ENCODE measurements around the gene CENPX.

Gene CENPX

DNA sequence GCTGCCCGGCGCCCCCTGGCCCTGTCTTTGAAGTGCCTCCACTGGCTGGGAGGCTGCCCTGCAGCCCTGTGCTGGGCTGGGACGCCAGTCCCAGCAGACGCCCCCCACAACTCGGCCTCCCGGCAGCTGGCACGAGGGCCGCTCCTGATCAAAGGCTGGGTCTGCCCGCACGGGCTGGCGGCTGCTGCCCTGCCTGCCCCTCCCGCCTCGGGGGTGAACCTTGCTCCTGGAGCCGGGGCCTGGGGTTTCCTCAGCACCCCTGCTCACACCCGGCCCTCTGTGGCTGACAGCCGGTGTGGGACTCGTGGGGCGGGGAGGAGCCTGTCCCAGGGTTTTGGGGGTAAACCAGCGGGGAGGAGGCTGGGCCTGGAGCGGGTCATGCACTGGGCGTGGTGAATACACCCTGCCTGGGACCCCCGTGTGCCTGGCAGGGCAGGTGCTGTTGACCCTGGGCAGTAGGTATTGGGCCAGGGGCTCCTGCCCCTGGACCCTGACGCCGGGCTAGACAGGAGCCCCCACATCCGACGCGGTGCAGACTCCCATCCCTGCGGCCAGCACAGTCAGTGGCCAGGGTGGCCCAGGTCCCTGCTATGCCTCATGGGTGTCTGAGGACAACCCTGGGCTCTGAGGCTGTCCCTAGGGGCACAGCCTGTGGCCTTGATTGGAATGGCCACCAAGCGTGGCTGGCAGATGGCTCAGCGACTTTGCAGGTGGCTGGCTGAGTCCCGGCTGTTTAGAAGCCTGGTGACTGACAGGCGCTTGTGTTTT is 21.7 kb downstream of the CENPX start:
- in situ Hi-C loops (cut with MboI; ENCODE audit: low sequenced_read_pairs), result no loop called here

DNA sequence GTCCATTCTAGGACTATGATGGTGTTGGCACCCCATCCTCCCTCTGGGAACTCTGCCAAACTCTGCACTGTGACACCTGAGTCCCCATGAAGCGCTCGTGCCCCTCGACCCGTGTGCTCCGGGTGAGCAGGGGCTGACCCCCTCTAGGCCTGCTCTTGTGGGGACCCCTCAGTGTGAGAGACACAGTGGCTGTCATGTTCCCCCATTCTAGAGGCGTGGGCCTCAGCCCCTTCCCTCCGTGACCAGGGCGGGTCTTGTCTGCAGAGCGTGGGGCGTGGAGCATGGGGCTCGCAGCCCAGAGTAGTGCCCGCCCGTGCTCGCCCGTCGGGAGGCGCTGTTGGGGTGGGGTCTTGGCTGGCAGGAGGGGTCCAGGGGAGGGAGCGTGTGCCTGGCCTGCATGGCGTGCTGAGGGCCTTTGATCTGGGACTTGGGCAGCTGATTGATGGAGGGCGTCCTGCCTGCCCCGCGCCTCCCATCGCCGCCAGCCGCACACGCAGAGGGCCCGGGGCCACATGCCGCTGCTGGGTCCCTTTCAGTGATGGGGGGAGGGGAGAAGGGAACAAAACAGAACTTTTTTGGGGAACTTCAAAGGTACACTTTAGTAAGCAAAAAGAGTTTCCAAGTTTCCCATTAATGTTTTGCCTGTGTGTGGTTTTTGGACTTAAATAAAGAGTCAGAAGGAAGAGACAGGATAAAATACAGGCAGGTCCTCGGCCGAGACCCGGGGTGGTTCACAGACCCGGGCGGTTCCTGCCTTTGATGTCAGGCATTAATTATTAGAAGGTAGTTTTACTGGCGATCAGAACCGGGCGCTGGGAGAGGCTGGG is 22.5 kb downstream of the CENPX start:
- in situ Hi-C loops (cut with MboI; ENCODE audit: low sequenced_read_pairs), result no loop called here

DNA sequence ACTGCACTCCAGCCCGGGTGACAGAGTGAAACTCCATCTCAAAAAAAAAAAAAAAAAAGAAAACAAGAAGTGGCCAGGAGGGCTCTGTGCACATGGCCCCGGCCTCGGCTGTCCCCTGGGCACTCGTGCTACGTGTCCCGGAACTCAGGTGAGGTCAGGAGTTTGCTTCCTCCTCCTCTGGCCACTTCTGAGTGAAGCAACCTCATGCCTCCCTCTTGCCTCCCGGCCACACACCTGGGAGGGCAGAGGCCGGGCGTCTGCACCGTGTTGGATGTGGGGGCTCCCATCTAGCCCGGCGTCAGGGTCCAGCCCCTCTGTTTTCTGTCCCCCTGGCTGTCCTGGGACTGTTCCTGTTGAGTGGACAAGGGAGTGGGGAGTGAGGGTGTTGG is 23.1 kb downstream of the CENPX start:
- in situ Hi-C loops (cut with MboI; ENCODE audit: low sequenced_read_pairs), result no loop called here

DNA sequence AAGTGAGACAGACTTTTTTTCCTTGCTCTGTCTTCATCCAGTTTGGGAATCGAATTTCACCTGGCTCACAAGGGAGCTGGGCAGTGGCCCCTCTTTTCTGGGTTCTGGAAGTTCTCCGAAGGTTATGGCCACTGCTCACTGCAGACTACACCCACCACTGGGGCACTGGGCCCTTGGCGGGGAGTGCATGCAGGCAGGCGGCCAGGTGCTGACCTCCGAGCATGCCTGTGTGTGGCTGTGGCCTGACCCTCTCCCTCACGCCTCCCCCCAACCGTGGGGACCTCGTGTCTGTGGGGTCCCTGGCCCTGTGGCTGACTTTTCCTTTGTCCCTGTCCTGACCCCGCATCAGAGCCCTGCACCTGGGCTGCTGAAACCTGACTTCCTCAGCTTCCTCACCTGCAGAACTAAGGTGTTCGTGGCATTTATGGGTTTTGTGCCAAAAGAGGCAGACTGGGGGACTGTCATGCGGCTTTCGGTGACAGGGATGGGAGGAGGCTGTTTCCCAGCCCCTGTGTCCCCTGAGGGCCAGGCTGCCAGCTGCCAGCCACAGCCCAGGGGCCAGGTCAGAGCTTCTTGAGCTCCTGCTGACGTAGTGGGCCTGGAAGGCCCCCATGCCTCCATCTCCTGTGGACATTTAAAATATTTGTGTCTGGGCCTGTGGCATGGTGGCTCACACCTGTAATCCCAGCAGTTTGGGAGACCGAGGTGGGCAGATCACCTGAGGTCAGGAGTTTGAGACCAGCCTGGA is 23.8 kb downstream of the CENPX start:
- in situ Hi-C loops (cut with MboI; ENCODE audit: low sequenced_read_pairs), result no loop called here

DNA sequence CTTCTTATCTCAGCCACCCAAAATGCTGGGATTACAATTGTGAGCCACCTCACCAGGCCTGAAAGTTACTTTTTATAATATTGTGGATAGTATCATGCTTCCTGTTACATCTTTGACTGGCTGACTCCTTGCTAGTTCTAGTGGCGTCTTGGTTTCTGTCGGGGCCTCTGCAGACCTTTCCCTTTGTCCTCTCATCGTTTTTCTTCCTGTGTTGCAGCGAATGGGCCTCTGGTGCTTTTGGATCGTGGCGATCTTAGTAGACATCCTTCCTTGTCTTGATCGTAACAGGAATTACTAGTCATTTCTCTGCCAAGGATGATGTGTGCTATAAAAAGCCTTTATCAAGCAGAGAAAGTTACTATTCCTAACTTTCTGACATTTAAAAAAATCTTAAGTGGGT is 24.5 kb downstream of the CENPX start:
- in situ Hi-C loops (cut with MboI; ENCODE audit: low sequenced_read_pairs), result no loop called here

DNA sequence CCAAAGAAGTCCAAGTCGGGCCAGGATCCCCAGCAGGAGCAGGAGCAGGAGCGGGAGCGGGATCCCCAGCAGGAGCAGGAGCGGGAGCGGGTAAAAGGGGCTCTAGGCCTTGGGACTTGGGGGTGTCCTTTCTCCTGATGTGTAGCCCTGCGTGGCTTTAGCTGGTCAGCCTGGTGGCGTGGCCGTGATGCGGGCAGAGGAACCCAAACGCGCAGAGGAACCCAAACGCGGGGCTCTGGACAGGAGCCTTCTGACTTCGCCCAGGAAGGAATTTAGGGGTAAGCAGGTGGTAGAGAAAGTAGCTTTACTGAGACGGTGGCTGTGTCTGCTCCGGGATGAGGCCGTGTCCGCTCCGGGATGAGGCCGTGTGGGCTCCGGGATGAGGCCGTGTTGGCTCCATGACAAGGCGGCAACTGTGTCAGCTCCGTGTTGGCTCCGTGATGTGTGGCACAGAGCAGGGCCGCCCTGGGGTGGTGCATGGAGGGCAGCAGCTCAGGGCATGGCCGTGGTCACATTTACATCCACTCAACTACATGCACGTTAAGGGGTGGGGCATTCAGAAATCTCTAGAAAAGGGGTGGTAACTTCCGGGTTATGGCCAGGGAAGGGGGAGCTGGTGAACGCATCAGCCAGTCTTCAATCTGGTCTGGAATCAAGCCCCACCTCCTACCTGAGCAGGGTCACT is 25.8 kb downstream of the CENPX start:
- in situ Hi-C loops (cut with MboI; ENCODE audit: low sequenced_read_pairs), result no loop called here

DNA sequence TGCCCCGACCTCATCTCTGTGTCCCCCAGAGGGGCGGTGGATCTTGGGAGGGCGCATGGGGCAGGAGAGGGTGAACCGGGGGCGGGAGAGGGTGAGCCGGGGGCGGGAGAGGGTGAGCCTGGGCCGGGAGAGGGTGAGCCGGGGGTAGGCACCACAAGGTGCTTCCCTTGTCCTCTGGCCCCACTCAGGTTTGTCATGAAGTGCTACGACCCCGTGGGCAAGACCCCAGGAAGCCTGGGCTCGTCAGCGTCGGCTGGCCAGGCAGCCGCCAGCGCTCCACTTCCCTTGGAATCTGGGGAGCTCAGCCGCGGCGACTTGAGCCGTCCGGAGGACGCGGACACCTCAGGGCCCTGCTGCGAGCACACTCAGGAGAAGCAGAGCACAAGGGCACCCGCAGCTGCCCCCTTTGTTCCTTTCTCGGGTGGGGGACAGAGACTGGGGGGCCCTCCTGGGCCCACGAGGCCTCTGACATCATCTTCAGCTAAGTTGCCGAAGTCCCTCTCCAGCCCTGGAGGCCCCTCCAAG is 26.4 kb downstream of the CENPX start:
- in situ Hi-C loops (cut with MboI; ENCODE audit: low sequenced_read_pairs), result no loop called here

DNA sequence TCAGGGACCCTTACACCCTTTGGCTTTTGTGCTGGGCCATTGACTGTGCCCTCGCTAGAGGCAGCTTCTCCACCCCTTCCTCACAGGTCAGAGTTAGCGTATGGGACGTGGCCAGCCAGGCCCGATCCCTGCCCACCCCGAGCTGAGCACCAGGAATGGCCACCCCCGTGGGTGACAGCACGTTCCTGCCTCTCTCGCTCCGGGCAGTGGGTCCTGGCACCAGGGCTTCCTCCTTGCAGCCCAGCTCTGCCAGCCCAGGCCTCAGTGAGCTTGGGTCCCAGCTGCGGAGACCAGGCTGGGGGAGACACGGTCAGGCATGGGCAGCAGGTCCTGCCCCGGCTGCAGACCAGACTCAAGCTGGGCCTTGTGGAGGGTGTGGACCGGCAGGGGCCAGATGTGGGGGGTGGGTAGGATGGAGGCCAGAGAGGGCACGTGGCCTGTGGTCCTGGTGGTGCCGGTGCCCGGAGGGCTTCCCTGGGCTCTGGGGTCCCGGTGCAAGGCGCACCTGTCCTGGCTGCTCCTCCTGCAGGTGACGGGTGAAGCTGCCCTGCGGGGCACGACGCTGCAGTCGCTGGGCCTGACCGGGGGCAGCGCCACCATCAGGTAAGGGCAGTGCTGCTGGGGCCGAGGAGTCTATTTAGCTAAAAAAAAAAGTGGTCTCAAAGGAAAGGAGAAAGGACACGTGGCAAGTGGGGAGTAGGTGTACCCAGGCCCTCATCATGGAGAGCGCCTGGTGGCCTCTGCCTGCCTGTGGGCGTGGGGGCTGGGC is 27.0 kb downstream of the CENPX start:
- in situ Hi-C loops (cut with MboI; ENCODE audit: low sequenced_read_pairs), result no loop called here

DNA sequence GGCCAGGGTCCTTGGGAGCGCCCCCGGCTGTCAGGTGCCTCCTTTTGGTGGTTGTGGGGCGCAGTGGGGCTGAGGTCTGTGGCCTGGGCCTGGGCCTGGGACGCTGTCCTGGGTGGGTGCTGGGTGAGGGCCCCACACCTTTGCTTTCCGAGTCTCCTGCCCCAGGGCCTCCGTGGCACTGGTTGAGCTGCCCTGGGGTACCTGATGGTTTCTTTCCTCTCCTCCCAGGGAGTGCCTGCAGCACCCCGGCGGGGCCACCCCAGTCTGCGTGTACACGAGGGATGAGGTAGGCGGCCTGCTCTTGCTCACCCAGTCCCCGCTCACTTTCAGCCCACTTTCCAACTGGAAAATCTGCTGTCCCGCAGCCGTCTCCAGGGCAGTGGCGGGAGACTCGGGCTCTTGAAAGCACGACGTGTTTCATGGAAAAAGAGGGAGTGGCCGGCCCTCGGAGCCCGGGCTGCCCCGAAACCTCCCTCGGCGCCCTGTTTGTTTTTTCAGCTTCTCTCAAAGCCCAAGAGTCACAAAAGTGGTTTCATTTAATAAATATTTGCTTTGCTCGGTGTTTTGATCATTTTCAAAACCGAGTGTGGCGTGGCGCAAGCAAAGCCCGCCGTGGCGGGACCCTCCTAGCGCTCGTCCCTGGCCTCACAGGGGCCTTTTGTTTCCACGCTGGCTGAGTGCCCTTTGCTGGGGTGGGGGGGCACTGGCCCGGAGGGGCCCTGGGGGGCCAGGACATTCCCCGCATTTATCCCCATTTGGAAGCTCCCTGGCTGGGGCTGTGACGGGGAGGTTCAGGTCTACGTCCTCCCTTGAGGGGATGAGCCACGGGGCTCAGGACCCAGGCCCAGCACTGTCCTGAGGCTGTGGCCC is 27.9 kb downstream of the CENPX start:
- in situ Hi-C loops (cut with MboI; ENCODE audit: low sequenced_read_pairs), result no loop called here

DNA sequence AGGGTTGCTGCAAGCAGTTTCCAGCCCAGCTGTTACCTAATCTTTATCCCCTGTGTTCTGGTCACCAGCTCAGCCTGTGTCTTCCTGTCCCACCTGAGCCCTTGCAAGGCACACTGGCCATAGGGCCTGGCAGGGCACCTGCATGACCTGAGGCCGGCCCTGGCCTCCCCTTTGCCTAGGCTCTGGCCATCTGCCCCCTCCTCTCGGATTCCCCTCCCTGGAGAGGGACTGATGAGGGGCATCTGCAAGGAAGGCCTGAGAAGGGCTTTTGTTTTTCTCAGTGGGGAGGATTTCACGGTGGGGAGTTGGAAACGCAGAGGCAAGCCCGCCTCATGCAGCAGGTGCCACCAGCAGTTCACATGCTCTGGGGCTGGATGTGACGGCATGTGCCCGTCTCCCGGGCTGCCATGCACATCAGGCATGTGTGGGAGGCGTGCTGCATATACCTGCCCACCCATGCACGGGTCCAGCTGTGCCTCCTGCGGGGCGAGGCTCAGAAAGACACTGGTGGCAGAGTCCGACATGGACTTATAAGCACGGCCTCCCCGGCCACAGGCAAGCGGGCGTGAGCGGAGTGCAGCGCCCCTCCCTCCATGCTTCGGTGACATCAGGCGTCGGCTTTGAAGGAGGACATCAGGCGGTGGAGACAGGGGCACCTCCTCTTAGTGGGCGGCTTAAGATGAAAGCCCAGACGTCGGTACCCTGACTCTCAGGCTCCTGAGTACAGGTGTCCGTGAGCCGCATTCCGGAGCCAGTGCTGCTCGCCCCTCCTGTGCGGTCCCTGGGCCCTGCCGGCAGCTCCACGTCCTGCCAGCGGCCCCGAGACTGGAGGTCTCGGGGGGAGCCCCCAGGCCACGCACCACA is 28.7 kb downstream of the CENPX start:
- in situ Hi-C loops (cut with MboI; ENCODE audit: low sequenced_read_pairs), result no loop called here

DNA sequence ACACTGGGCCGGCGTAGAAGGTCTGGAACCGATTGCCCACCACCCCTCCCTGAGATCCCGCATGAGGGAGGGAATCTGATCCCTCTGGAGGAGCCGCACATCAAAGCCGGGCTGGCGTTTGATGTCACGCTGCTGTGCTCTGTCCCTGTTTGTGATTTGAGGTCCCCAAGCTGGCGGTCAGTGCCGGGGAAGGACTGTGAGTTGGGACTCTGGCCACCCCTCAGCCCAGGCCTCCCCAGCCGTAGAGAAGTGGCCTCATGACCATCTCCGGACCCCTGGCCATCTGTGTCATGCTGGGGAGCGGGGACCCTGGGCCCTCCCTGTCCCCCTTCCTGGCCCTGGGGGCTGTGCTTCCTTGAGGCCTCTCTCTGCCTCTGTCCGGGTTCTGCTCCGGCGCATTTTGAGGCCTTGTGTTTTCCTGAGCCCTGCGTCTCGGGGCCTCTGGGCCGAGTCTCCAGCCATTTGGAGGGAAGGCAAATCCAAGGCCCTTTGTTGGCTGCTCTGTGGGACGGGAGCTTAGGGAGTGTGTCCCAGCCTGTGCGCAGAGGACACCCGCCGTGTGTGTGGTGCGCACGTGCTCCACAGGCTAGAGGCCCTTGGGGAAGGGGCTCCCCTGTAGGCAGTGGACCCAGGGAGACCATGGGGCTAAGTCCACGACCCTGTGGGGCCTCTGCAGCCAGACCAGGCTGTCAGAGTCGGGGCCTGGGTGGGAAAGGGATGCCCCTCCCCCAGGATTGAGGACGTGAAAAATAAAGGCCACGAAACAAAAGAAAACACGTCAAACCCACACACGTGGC is 30.2 kb downstream of the CENPX start:
- in situ Hi-C loops (cut with MboI; ENCODE audit: low sequenced_read_pairs), result no loop called here

DNA sequence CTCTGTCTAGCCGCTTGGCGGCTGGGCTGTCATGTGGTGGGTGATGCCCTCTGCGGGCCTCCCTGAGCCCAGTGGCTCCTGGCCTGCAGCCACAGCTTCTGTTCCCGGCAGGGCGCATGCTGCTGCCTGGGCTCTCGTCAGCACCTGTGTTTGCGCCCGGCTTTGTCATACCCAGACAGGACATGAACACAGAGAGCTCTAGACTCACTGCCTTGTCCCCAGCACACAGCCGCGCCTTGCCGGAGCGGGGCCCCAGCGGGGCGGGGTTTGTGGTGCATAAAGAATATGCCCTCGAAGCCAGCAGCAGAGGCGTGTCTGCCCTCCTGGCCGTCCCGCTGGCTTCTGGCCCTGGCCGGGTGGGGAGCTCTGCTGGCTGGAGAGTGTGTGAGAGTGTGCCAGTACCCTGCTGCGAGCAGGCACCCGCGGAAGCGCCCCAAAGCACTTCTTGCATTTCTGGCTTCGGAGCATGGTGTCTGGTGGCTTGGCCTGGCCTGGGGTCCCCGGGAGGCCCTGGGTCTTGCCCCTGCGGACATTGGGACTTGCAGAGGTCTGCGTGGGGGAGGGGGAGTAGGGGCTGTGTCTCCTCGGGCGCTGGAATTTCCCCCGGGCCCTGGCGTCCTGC is 30.9 kb downstream of the CENPX start:
- in situ Hi-C loops (cut with MboI; ENCODE audit: low sequenced_read_pairs), result no loop called here

DNA sequence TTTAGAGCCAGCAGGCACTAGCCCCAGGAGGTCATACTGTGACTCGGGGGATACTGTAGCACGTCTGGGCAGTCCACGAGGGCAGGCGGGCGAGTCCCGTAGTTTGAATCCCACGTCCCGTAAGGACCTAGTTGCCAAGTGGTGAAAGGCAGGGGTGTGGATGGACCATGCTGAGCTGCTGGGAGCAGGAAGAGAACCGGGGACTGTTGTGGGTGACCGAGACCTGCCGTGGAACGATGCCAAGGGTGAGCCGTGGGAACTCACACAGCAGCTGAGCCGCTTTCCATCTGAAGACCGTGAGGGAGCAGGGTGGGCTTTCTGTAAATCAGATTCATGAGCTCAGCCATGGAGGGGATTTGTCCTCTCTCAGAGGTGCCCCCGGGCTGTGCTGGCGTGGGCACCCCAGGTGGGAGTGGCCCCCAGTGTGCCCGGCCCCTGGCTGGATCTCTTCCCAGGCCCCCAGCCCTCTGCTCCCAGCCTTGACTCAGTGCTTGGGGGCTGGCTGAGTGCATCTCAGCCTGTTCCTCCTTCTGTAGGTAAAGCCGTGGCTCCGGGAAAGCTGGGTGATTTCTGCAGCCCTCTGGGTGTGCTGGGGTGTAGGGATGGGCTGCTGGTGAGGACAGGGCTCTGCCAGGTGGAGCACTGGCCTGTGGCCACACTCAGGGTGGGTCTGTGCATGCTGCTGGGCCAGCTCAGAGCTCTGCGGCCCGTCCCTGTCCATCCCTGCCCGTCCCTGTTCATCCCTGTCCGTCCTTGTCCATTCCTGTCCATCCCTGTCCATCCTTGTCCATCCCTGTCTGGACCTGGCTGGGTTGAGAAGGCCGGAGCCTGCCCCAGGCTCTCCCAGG is 31.6 kb downstream of the CENPX start:
- in situ Hi-C loops (cut with MboI; ENCODE audit: low sequenced_read_pairs), result no loop called here

DNA sequence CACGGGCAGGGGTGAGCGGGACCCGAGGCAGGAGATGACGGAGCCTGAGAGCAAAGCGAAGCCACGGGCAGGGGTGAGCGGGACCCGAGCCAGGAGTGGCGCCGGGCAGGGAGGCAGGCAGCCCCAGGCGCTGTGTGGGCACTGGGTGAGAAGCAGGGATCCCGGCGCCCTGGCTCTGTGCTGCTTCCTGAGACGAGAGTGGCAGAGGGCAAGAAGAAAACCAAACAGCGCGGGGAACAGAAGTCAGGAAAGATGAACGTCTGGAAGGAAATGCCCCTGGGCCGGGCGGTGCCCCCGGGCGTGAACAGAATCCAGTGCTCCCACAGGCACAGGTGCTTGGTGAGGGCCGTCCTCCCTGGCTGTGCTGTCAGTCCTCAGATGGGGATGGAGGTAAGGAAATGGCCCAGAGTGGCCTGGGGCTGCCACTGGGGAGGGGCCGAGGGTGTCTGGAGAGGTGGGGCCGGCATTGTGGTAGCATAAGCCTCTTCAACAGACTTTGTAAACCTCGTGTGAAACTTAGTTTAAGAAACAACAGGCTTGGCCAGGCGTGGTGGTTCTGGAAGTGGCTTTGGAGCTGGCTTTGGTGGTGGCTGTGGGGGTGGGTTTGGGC is 35.4 kb downstream of the CENPX start:
- in situ Hi-C loops (cut with MboI; ENCODE audit: low sequenced_read_pairs), result no loop called here

DNA sequence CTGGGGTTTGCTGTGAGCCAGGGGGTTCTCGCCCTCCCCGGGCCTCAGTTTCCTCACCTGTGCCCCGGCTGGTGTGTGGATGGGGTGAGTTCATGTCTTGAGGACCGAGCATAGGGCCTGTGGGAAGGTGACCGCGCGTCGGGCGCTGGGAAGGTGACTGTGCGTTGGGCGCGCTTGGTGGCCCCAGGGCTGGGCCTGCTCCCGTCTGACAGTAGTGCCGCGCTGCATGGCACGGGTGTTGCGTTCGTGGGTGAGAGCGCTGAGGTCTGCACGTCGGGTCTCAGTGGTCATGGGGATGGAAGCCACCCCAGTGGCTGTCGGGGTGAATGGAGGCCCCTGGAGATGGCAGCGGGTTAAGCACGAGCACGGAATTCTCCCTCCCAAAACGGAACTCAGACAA is 36.1 kb downstream of the CENPX start:
- in situ Hi-C loops (cut with MboI; ENCODE audit: low sequenced_read_pairs), result no loop called here

Data from HL-60/S4 (cell line).